ENCODE measurements around the gene RBM10.

Gene RBM10

DNA sequence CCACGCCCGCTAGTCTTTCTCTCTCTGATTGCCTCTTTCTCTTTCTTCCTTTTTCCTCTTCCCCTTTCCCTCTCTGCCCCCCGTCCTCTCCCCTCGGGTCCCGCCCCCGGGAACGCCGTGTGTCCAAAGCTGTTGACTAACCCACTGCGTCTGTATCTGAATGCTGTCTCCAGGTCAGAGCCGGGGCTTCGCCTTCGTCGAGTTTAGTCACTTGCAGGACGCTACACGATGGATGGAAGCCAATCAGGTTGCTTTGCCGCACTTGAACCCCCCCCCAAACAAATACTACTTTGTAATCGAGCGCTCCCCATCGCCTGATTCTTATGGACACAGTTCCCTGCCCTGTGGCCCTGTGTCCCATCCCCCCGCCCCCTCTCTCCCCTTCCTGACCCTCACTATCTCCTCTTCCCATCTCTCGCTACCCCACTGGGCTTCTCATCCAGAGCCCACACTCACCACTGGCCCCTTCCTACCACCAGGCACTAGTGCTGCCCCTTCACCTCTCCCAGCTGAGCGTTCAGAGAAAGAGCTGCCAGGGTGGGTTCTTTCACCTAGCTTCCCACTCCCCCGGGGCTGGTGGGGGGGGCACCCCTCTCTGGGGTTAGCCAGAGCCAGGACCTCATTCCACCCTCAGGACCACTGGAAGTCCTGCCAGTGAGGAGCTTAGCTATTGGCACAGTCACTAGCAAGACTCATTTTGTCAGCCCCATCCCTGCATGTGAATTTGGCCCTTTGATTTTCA, 30.0 kb downstream of the RBM10 start:
- DNase-seq (ENCODE audit: low spot score), result no peak
- TF ChIP-seq CTCF (IDR thresholded peaks at IDR 0.05; ENCODE audit: extremely low read depth, missing control alignments), result no peak

- DNase-seq (ENCODE audit: low spot score), result no peak
- no peak for TF ChIP-seq CTCF (IDR thresholded peaks at IDR 0.05; ENCODE audit: extremely low read depth, missing control alignments)
Measured at GRCh38 chrX:47175588-47175980, 30.6 kb downstream of the RBM10 start.

DNA sequence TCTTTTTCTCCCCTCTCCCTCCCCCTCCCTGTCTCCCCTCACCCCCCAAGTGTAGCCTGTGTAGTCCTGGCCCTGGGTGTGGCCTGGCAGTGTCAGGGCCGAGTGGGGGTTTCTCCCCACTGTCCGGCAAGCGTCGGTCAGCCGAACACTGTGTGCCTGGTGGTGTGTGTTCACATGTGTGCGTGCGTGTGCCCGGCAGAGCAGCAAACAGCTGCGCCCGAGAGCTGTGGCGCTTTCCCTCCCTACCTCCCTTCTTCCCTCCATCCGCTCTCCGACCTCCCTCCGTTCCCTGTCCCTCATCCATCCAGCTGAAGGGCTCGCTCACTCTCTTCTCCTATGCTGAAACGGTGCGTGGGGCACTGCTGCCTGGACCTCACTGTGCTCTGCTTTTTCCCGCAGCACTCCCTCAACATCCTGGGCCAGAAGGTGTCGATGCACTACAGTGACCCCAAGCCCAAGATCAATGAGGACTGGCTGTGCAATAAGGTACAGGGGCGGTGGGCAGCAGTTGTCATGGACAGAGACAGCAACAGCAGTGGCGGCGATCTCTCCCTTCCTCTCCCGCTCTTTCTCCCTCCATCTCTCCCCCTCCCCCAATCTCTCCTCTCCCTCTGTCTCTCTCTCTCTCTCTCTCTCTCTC, 31.2 kb downstream of the RBM10 start:
- DNase-seq (ENCODE audit: low spot score), result no peak
- no peak for TF ChIP-seq CTCF (IDR thresholded peaks at IDR 0.05; ENCODE audit: extremely low read depth, missing control alignments)

GRCh38 chrX:47177079-47177478, 32.1 kb downstream of the RBM10 start:
- no peak for DNase-seq (ENCODE audit: low spot score)

DNA sequence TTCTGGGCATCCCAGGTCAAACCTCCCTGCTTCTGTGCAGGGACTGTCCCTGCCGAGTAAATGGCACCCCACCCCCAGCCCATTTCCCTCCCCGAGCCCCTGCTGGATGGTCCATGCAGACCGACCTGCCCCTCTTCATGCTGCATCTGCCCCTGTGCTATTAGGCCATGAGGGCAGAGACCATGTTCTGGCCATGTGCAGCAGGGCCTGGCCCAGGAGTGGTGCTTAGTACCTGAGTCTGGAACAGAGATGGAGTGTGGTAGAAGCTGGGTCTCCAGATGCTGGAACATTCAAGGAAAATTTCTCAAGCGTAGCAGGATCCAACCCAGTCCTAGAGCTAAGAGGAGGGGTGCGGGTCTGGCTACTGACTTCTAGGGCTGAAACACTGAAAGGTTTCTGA, 33.3 kb downstream of the RBM10 start:
- TF ChIP-seq CTCF (IDR thresholded peaks at IDR 0.05; ENCODE audit: extremely low read depth, missing control alignments), result no peak
- DNase-seq (ENCODE audit: low spot score), result no peak

More at GRCh38 chrX:47177079-47177478, 32.1 kb downstream of the RBM10 start:
- TF ChIP-seq CTCF (IDR thresholded peaks at IDR 0.05; ENCODE audit: extremely low read depth, missing control alignments), result no peak

GRCh38 chrX:47179221-47179927, 34.4 kb downstream of the RBM10 start:
- DNase-seq (ENCODE audit: low spot score), result no peak
- no peak for TF ChIP-seq CTCF (IDR thresholded peaks at IDR 0.05; ENCODE audit: extremely low read depth, missing control alignments)

- no peak for DNase-seq (ENCODE audit: low spot score)
- no peak for TF ChIP-seq CTCF (IDR thresholded peaks at IDR 0.05; ENCODE audit: extremely low read depth, missing control alignments)
Measured at GRCh38 chrX:47179928-47180255, 34.9 kb downstream of the RBM10 start.

Measured in GM20000 (cell line).